HG03521 (cell line): Measurements from ENCODE around the gene CARS2.
"Not testable (repeated sequence)": the region's sequence is repeated elsewhere in the genome, so short reads cannot be mapped to it uniquely, and the experiment has no call there.

ENCODE experiments used
- ATAC-seq: cut with Tn5 transposase; IDR thresholded peaks from one replicate; pipeline ENCODE4 v1.9.1; 2021; ENCODE audit warnings: mild to moderate bottlenecking, moderate library complexity; ENCODE audit not compliant: unreplicated experiment

CARS2 gene

GRCh38 chr13:110624766-110625756 lies 80.9 kb downstream of the CARS2 start:
- ATAC-seq: no peak

- no peak for ATAC-seq
Measured at GRCh38 chr13:110620596-110620995, 85.3 kb downstream of the CARS2 start.

- ATAC-seq: no peak
Measured at GRCh38 chr13:110618780-110619179, 87.1 kb downstream of the CARS2 start.

GRCh38 chr13:110618167-110618566 lies 87.7 kb downstream of the CARS2 start:
- ATAC-seq: no peak

GRCh38 chr13:110617321-110618072 lies 88.4 kb downstream of the CARS2 start:
- ATAC-seq: no peak

- ATAC-seq: peak; percentile 32
Measured at GRCh38 chr13:110616103-110617101, 89.5 kb downstream of the CARS2 start.

- peak; percentile 67 for ATAC-seq
Measured at GRCh38 chr13:110615322-110616102, 90.4 kb downstream of the CARS2 start, which contains the start of gene NAXD. TSS of gene NAXD (plus strand) at chr13:110615545. CDS start at chr13:110615602, 57 bp downstream.

- ATAC-seq: no peak
Measured at GRCh38 chr13:110615005-110615321, 91.0 kb downstream of the CARS2 start.

- peak; percentile 30 for ATAC-seq
Measured at GRCh38 chr13:110610955-110611595, 94.8 kb downstream of the CARS2 start.

GRCh38 chr13:110607675-110608224 lies 98.2 kb downstream of the CARS2 start:
- no peak for ATAC-seq

GRCh38 chr13:110606281-110606680 lies 99.6 kb downstream of the CARS2 start:
- ATAC-seq: not testable (repeated sequence)

GRCh38 chr13:110605132-110605531 lies 100.8 kb downstream of the CARS2 start:
- ATAC-seq: no peak

- no peak for ATAC-seq
Measured at GRCh38 chr13:110600980-110601379, 104.9 kb downstream of the CARS2 start.

- ATAC-seq: no peak
Measured at GRCh38 chr13:110600261-110600819, 105.6 kb downstream of the CARS2 start.

- ATAC-seq: no peak
Measured at GRCh38 chr13:110597041-110597689, 108.8 kb downstream of the CARS2 start.

- ATAC-seq: no peak
Measured at GRCh38 chr13:110593430-110594130, 112.3 kb downstream of the CARS2 start.

GRCh38 chr13:110592665-110593064 lies 113.3 kb downstream of the CARS2 start:
- no peak for ATAC-seq
